Measurements from ENCODE around the gene SCARB1.

Gene SCARB1

DNA sequence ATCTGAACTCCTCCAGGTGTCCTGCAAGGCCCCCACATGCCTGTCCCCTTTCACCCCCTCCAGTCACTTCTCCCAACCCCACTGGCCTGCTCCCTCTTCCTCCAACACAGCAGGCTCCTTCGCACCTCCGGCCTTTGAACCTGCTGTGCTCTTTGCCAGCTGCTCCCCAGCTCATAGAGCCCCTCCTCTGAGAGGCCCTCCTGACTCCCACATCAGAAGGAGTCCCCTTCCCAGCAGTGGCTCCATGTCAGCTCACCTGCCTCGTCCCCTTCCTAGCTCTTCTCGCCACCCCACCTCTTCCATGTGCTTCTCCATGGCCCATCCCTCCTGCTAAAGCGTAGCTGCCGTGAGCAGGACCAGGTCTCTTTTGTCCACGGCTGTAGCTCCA lies 22.1 kb downstream of the SCARB1 start:
- DNase-seq: no peak

GRCh38 chr12:124837958-124838803 lies 25.5 kb downstream of the SCARB1 start:
- DNase-seq: no peak

DNA sequence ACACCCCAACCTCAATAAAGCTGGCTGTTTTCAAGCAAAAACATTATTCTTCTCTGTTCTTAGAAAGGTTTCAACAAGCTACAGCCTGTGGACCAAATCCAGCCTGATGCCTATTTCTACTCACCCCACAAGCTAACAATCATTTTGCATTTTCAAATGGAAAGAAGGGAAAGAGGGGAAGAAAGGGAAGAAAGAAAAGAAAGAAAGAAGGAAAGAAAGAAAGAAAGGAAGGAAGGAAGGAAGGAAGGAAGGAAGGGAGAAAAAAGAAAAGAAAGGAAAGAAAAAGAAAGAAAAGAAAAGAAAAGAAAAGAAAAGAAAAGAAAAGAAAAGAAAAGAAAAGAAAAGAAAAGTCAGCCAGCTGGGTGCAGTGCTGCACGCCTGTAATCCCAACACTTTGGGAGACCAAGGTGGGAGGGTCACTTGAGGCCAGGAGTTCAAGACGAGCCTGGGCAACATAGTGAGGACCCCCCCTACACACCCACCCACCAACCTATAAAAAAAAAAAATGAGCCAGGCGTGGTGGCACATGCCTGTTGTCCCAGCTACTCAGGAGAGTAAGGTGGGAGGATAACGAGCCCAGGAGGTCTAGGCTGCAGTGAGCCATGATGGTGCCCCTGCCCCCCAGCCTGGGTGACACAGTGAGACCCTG lies 26.3 kb downstream of the SCARB1 start:
- no peak for DNase-seq

DNA sequence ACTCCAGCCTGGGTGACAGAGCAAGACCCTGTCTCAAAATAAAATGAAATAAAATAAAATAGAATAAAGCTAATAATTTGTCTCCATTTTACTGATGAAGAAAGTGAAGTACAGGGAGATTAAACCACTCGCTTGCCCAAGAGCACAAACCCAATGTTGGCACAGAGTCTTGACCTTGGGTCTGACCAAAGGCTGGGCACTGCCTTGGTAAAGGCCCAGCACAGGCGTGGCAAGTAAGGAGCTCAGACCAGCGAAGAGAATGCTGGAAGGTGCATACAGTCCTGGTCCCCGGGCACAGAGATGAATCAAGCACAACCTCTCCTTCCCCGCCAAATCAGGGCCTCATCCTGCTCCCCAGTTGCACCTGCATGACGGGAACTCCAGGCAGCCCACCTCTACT lies 26.9 kb downstream of the SCARB1 start:
- no peak for DNase-seq

GRCh38 chr12:124835656-124836410 lies 27.8 kb downstream of the SCARB1 start:
- no peak for DNase-seq

DNA sequence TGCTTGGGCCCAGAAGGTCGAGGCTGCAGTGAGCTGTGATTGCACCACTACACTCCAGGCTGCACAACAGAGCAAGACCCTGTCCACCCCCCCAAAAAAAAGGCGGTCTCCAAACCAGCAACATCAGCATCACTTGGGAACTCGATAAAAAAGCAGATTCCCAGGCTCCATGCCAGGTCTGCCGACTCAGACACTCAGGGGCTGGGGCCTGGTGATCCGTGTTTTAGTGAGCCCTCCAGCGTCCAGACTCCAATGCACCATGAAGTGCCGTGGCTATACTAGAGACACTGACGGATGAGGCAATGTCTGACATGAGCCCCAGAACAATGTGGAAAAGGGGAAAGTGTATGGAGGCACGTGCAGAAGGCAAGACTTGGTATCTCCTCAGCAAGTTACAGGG lies 28.8 kb downstream of the SCARB1 start:
- no peak for DNase-seq

DNA sequence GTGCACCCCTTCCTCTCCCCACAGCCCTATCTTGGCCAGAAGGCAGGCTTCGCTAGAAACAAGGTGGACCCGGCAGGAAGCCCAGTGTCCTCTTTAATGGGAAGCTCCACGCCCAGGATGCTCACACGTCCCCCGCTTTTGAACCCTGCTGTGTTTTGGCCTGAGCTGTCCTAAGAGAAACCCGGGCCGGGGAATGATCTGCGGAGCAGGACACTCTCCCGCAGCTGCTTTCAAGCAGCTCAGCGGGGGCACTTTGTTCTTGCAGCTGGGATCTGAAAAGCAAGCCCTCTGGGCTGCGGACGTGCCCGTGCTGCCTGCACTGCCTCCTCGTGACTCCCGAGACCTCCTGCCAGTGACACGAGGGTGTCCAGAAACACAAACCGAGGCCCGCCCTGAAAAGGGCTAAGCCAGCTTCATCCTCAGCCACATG lies 30.0 kb downstream of the SCARB1 start:
- DNase-seq: no peak

DNA sequence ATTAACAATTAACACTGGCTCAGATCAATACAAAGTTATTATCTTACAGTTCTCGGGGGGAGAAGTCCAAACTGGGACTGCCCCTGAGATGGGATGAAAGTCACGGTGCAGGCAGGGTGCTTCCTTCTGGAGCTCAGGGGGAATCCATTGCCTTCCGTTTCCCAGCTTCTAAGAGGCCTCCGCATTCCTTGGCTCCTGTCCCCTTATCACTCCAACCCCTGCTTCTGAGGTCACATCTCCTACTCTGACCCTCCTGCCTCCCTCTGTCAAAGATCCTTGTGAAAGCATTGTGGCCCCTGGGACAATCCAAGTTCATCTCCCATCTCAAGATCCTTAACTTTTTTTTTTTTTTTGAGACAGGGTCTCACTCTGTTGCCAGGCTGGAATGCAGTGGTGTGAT lies 30.8 kb downstream of the SCARB1 start:
- DNase-seq: no peak

DNA sequence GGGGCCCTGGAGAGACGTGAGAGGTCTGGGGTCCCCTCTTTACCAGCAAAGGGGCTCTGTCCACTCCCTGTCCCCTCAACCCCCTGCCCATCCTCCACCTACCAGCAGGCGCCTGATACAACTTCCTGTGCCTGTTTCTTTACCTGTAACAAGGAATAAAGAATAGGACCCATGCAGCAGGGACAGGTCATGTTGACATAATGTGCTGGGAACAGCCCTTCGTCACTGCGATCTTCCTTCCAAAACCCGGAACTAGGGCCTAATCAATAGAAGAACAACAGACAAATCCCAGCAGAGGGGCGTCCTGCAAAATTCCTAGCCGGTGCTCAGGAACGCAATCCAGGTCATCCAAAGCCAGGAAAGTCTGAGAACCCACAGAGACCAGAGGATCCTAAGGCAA lies 32.1 kb downstream of the SCARB1 start:
- no peak for DNase-seq

DNA sequence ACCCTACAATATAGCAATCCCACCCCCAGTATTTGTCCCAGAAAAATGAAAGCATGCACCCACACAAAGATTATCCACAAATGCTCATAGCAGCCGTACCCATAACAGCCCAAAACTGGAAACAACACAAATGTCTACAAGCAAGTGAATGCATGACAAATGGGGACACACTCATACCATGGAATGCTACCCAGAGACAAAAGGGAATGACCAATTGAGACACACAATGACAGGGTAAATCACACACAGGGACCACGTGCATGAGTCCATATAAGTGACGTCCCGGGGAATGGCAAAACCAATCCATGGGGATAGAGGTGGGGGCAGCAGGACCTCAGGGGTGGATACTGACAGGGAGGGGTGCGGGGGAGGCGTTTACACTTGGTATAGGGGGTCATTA lies 33.4 kb downstream of the SCARB1 start:
- no peak for DNase-seq

- DNase-seq: no peak
Observed at GRCh38 chr12:124829708-124830304, 33.9 kb downstream of the SCARB1 start.

DNA sequence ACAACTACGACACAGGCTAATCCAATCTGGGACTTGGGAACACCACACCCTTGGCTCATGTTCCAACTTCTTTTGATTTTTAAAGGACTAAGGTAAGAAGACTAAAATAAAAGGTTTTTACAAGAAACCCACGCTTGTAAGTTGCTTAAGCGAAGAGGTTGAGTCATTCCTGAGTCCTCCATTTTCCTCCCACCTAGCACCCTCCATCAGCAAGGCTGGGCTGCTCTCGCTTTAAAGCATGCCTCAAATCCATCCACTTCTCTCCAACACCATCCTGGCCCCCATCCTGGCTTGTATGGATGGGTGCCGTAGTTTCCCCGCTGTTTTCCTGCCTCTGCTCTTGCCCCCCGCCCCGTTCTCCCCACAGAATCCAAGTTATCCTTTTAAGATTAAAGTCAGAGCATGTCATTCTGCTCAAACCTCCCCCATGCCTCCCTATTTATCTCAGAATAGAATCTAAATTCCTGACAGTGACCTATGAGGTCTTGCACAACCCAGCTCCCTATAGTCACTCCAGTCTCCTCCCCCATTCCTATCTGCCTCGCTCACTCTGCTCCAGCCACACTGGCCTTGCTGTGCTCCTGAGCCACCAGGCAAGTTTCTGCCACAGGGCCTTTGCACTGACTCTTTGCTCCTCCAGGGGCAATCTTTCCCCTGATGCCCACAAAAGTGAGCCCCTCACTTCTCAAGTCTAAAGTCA lies 34.5 kb downstream of the SCARB1 start:
- DNase-seq: no peak

DNA sequence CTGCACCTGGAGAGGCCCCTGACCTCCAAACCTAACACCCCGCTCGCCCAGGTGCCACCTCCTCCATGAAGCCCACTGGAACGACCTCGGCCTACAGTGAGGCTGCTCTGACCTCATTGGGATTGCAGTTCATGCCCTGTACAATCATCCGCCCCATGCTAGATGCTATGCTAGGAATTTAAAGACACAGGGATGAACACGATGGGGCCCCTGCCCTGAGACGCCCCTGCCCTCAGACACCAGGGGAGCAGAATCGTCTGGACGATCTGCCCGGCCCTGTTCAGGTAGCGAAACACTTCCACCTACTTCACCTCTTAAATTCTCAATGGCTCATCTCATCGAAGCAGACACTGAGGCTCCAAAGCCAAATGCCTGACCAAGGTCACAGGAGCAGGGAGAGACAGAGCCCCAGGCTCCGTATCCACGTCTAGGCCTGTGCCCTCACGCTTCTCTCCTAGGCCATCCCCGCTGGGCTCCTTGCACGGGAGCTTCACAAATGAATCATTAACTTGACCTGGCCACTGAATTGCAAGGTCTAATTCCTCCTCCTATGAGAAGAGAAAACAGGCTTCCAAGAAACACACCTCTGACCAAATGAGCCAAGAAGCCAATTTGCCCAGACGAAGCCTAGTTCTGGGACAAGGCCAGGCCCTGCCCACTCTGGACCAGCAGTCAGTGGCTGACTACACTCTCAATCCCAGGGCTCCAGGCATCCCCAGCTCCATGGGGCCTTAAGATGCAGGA lies 35.2 kb downstream of the SCARB1 start:
- DNase-seq: no peak

DNA sequence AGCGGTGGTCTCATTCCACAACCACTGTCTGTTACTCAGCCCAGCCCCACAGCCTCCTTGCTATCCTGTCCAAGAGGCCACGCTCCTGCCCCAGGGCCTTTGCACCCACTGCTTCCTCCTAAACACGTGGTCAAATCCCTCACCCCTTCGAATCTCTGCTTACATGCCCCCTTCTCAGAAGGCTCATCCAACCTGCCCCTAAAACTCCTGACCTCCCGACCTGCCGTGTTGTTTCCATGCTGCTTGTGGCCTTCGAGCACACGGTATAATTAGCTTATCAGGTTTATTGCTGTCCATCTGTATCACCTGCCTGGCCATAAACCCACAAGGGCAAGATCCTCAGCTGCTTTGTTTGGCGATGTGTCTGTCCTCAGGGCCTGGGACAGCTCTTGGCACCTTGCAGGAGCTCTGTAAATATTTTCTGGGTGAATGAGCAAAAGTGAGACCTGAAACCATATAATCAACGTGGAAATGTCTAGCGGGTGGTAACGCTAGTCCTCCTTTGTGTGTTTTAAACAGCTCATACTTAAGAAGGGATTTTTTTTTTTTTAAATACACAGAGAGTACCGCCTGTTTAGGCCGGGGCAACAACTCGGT lies 36.0 kb downstream of the SCARB1 start:
- no peak for DNase-seq

DNA sequence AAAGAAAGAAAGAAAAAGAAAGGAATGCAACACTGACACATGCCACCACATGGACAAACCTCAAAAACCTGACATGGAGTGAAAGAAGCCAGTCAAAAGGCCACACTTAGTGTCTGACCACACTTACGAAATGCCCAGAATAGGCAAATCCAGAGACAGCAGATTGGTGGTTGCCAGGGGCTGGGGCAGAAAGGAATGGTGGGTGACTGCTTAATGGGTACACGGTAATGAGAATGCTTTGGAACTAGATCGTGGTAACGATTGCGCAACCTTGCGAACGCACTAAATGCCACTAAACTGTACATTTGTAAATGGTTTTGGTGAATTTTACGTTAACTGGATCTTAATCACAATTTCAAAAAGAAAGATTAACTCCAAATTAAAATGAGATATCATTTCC lies 39.5 kb downstream of the SCARB1 start:
- no peak for DNase-seq

DNA sequence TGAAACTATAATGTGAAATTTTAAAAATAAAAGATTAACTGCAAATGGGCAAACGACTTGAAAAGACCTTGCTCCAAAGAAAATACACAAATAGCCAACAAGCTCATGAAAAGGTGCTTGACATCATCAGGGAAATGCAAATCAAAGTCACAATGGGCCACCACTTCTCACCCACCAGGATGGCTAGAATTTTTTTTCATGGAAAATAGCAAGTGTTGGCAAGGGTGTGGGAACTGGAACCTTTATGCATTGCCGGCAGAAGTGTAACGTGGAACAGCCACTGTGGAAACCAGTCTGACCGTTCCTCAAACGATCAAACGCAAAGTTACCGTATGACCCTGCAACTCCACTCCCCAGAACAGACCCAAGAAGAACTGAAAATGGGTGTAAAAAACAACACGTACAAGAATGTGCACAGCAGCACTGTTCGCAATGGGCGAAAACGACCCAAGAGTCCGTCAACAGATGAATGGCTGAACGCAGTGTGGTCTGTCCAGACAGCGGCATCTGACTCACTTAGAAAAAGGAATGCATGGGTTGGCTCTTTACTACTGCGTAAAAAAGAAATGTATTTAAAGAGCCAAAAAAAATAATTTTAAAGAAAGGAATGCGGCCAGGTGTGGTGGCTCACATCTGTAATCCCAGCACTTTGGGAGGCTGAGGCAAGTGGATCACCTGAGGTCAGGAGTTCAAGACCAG lies 40.2 kb downstream of the SCARB1 start:
- DNase-seq: no peak

- DNase-seq: no peak
Observed at GRCh38 chr12:124822218-124822617, 41.4 kb downstream of the SCARB1 start.

DNA sequence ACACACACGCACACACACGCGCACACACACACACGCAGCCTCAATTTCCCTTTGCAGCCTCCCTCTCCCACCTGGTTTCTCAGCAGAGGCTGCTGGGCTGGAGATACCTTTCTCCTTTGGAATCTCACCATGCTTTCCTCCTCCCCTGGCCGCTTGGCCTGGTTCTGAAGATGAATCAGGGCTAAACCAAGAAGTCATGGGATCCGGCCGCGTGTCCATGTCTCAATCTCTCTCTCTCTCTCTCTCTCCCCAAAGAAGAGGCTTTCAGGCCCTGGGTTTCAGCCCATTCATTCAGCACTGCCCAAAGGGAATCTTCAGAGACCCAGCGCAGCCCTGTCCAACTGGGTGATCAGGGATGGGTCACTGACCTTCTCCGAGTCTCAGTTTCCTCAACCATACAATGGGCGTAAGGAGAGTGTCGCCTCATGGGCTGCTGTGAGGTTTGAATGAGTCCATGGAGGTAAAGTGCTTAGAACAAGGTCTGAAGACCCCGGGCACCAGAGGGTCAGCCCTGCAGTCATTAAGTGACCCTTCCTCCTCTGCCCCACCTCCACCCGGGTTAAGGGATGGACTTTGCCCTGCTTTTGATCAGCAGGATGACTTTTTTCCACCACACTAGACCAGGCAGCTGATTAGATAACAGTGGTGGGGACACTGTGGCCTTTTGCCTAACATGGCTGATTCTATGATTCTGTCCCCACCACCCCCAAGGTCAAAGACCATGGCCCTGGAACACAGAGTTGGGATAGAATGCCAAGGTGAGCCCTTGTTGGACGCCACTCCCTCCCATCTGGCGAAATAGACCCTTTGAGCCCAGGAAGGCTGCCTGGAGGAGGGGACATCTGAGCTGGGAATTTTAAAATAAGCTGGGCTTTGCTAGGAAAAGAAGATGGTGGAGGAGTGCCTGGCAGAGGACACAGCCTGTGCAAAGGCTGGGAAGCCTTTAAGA lies 42.1 kb downstream of the SCARB1 start:
- no peak for DNase-seq

DNA sequence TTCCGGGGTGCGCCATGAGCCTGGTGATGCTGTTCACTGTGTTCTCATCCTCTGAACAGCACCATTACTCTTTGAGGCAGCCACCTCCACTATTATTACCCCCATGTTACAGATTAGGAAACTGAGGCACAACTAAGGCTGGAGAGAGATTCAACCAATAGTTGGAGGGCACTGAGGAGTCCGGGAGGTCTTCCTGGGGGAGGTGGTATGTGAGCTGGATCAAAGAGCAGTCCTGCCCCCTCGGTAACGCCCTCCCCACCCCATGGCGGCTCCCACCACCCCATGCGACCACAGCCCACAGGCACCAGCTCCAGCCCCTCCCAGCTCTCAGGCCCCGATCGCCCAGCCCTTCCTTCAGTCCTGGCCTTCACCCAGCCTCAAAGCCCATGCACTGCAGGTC lies 43.5 kb downstream of the SCARB1 start:
- DNase-seq: no peak

- no peak for DNase-seq
Observed at GRCh38 chr12:124819525-124819924, 44.1 kb downstream of the SCARB1 start.

Measured in CD4-positive, alpha-beta T cell treated with Interleukin-1 beta for 1 hour (primary cell).